GM12878 (cell line): ENCODE results near the gene NRP1. TPM values are rescaled to one million over a fixed set of nuclear protein-coding genes. Genes with fewer than 3 reads are reported as not detected.

Experiments
- ATAC-seq: fragments of 200-7000 bp; cut with Tn5 transposase; 3 replicates; pipeline ENCODE4 v1.9.1; 2020; ENCODE audit warnings: mild to moderate bottlenecking, moderate library complexity
- BruUV-seq: library from RNA; stranded (reverse); fragments of 400-500 nt; replicated peaks from 2 replicates; lab custom pipeline; 2021; lab: Mats Ljungman, UMichigan
- CTCF ChIA-PET: fragments of 300-600 bp; sonication (Branson Sonifier 250); formaldehyde crosslinking; extraction: SDS; loops from one replicate; lab custom pipeline; 2021; ENCODE audit warnings: inconsistent platforms; lab: Yijun Ruan, JAX
- POLR2A ChIA-PET: fragments of 350-600 bp; formaldehyde crosslinking; extraction: SDS; loops from one replicate; lab custom pipeline; 2021; ENCODE audit warnings: inconsistent platforms; lab: Charles Lee
- RAD21 ChIA-PET: fragments of 300-600 bp; sonication (Branson Sonifier 250); formaldehyde crosslinking; loops from one replicate; lab custom pipeline; 2023; ENCODE audit warnings: antibody characterized with exemption; ENCODE audit not compliant: unreplicated experiment; lab: Charles Lee
- SMC1A ChIA-PET: fragments of 300-600 bp; sonication (Branson Sonifier 250); formaldehyde crosslinking; loops from one replicate; lab custom pipeline; 2023; ENCODE audit not compliant: unreplicated experiment, uncharacterized antibody; lab: Charles Lee
- DNase-seq: peaks from one replicate; pipeline ENCODE4 v3.0.0-alpha.2; 2011; ENCODE audit warnings: low read depth, low spot score
- FAIRE-seq: peaks from 3 replicates; lab custom pipeline; 2011; peaks lifted over from hg19 to GRCh38; lab: Jason Lieb, UNC
- H2AFZ ChIP-seq: 2 replicates; pipeline ENCODE4 v1.6.0; 2011; ENCODE audit warnings: low read depth, low read length, control low read depth; ENCODE audit not compliant: control insufficient read depth
- H3K27ac ChIP-seq: 2 replicates; pipeline ENCODE4 v1.5.1; 2011; ENCODE audit warnings: control low read depth; ENCODE audit not compliant: control insufficient read depth, insufficient read depth
- H3K27me3 ChIP-seq, 2 experiments: replicated peaks in 1 of 2; 2 replicates each; pipeline versions ENCODE4 v1.6.0 to v1.6.1; 2011; ENCODE audit warnings: low read length in 1 of 2; ENCODE audit not compliant: control insufficient read depth in 2 of 2, insufficient read depth in 2 of 2
- H3K36me3 ChIP-seq, 2 experiments: 2 replicates each; pipeline ENCODE4 v1.5.1; 2011; ENCODE audit warnings: low read length in 1 of 2; ENCODE audit not compliant: control insufficient read depth in 2 of 2, insufficient read depth in 2 of 2
- H3K4me1 ChIP-seq: 2 replicates; pipeline ENCODE4 v1.6.1; 2011; ENCODE audit warnings: mild to moderate bottlenecking, low read length, moderate library complexity, mixed read lengths; ENCODE audit not compliant: control insufficient read depth, insufficient read depth
- H3K4me2 ChIP-seq: 2 replicates; pipeline ENCODE4 v1.6.0; 2011; ENCODE audit warnings: control low read depth; ENCODE audit not compliant: control insufficient read depth, insufficient read depth
- H3K4me3 ChIP-seq: fragments of 200-600 bp; sonication (generic); 2 replicates; pipeline ENCODE4 v1.5.1; 2016
- H3K79me2 ChIP-seq: 2 replicates; pipeline ENCODE4 v1.6.0; 2011; ENCODE audit warnings: low read length; ENCODE audit not compliant: control insufficient read depth, insufficient read depth
- H3K9ac ChIP-seq: 2 replicates; pipeline ENCODE4 v1.8.0; 2011; ENCODE audit warnings: low read length, control low read depth, mixed read lengths; ENCODE audit not compliant: control insufficient read depth, insufficient read depth
- H3K9me3 ChIP-seq: replicated peaks from 3 replicates; pipeline ENCODE4 v1.5.1; 2011; ENCODE audit warnings: mild to moderate bottlenecking, low read length; ENCODE audit not compliant: control insufficient read depth, insufficient read depth
- H4K20me1 ChIP-seq: 2 replicates; pipeline ENCODE4 v1.6.0; 2011; ENCODE audit not compliant: control insufficient read depth, insufficient read depth
- BACH1 ChIP-seq: fragments of 450-650 bp; IDR thresholded peaks from 2 replicates; pipeline ENCODE4 v1.6.1; 2017; ENCODE audit warnings: mild to moderate bottlenecking, borderline replicate concordance
- BMI1 ChIP-seq: fragments of 450-650 bp; IDR thresholded peaks from 2 replicates; pipeline ENCODE4 v1.6.1; 2016; ENCODE audit warnings: mild to moderate bottlenecking, moderate library complexity, borderline replicate concordance
- CHD4 ChIP-seq: fragments of 200-600 bp; sonication (generic); IDR thresholded peaks from 2 replicates; pipeline ENCODE4 v1.6.1; 2016; ENCODE audit warnings: mild to moderate bottlenecking
- DPF2 ChIP-seq: fragments of 450-650 bp; IDR thresholded peaks from 2 replicates; pipeline ENCODE4 v1.6.1; 2017; ENCODE audit warnings: mild to moderate bottlenecking
- EGR1 ChIP-seq, 2 experiments: IDR thresholded peaks; 1 replicate in 1 of 2; 2 replicates in 1 of 2; pipeline ENCODE4 v1.6.1; 2011 to 2012; ENCODE audit warnings: low read depth in 2 of 2, low read length in 2 of 2, borderline replicate concordance in 1 of 2, mild to moderate bottlenecking in 1 of 2, moderate library complexity in 1 of 2
- ELK1 ChIP-seq: IDR thresholded peaks from 2 replicates; pipeline ENCODE4 v1.6.1; 2012; ENCODE audit warnings: low read depth, low read length, improper control_type of control experiment
- GABPA ChIP-seq: IDR thresholded peaks from 2 replicates; pipeline ENCODE4 v1.6.1; 2014; ENCODE audit warnings: antibody characterized with exemption, low read depth, mild to moderate bottlenecking, inconsistent platforms
- KLF5 ChIP-seq: fragments of 450-650 bp; IDR thresholded peaks from 2 replicates; pipeline ENCODE4 v1.6.1; 2014; ENCODE audit warnings: mild to moderate bottlenecking; ENCODE audit not compliant: partially characterized antibody
- NBN ChIP-seq: fragments of 450-650 bp; IDR thresholded peaks from 2 replicates; pipeline ENCODE4 v1.6.1; 2016
- PAX8 ChIP-seq: fragments of 450-650 bp; IDR thresholded peaks from 2 replicates; pipeline ENCODE4 v1.6.1; 2017; ENCODE audit warnings: mild to moderate bottlenecking, moderate library complexity
- SUPT20H ChIP-seq: IDR thresholded peaks from 2 replicates; pipeline ENCODE4 v1.6.1; 2011; ENCODE audit warnings: low read depth, mild to moderate bottlenecking, low read length, moderate library complexity, borderline replicate concordance; ENCODE audit not compliant: control insufficient read depth
- YBX1 ChIP-seq: fragments of 450-650 bp; IDR thresholded peaks from 2 replicates; pipeline ENCODE4 v1.6.1; 2016; ENCODE audit warnings: antibody characterized with exemption
- ZNF274 ChIP-seq: IDR thresholded peaks from one replicate; pipeline ENCODE4 v1.8.0; 2011; ENCODE audit not compliant: insufficient read length, insufficient read depth
- ZNF622 ChIP-seq: fragments of 450-650 bp; IDR thresholded peaks from 2 replicates; pipeline ENCODE4 v1.6.1; 2017; ENCODE audit warnings: mild to moderate bottlenecking, inconsistent platforms
- ZNF687 ChIP-seq: fragments of 450-650 bp; IDR thresholded peaks from 2 replicates; pipeline ENCODE4 v1.6.1; 2017; ENCODE audit warnings: mild to moderate bottlenecking, moderate library complexity
- ZZZ3 ChIP-seq: IDR thresholded peaks from 2 replicates; pipeline ENCODE4 v1.6.1; 2011; ENCODE audit warnings: low read depth; ENCODE audit not compliant: control insufficient read depth, insufficient read length
- WGBS: methylation state at CpG from one replicate; pipeline ENCODE4 v1.1.6; 2016; ENCODE audit warnings: low lambda C conversion rate; ENCODE audit not compliant: insufficient replicate concordance, insufficient coverage; ENCODE audit errors: missing lambda C conversion rate; 5-methylcytosine and 5-hydroxymethylcytosine counted together
- in situ Hi-C: fragments of 300-500 bp; cut with MboI; formaldehyde crosslinking; loops from 9 replicates; pipeline ENCODE4 v1.14.3; 2018; ENCODE audit warnings: mixed read lengths
- intact Hi-C: fragments of 100-400 bp; cut with micrococcal nuclease; formaldehyde crosslinking; loops from one replicate; pipeline ENCODE4 v1.14.2; 2022; ENCODE audit not compliant: unreplicated experiment
- polyA plus RNA-seq, 11 experiments: library from polyadenylated mRNA; depleted of rRNA in 4 of 11; unstranded in 6 of 11; stranded (reverse) in 5 of 11; fragments of >200 nt; fragmentation: Nextera tagmentation in 4 of 11; fragmentation: Illumina TruSeq in 1 of 11; extraction: Ambion mirVana in 4 of 11; extraction: Trizol in 1 of 11; gene quantifications; 1 replicate in 1 of 11; 2 replicates in 10 of 11; pipeline versions ENCODE4 v1.2.1 to v1.2.3, GENCODE V29; 2011 to 2016; ENCODE audit warnings: inconsistent platforms in 2 of 11, missing spikeins in 2 of 11, low read depth in 1 of 11
- total RNA-seq, 4 experiments: library from RNA; depleted of rRNA in 3 of 4; stranded (reverse); fragments of >200 nt in 3 of 4; fragmentation: Illumina TruSeq in 1 of 4; extraction: Trizol in 1 of 4; gene quantifications; 2 replicates each; pipeline versions ENCODE4 v1.2.1 to v1.2.3, GENCODE V29; 2013 to 2021
- TF ChIP-seq, protein P1 (sequence below): fragments of 450-650 bp; IDR thresholded peaks from 2 replicates; pipeline ENCODE4 v1.6.1; 2014; ENCODE audit warnings: mild to moderate bottlenecking

Gene NRP1
- total and polyA plus RNA-seq, 10 of the 15 experiments (the other 5 are each of a cell fraction or from before 2014, with no cell fraction given): 0.11 to 12.1 (median 0.52) TPM

- no peak overlapping the region for H2AFZ ChIP-seq
- SMC1A ChIA-PET: interaction anchor here (0.6 to 1.2 kb wide), 2 partner anchors 38 to 911 kb away, joined by 3 read pairs; no protein-coding TSS in a partner anchor
- FAIRE-seq: no peak
- TF ChIP-seq ZNF274 (no peak), ZNF687 (no peak), SUPT20H (no peak), YBX1 (no peak), GABPA (no peak), BACH1 (no peak), KLF5 (no peak), NBN (no peak), EGR1 (IDR thresholded peaks at IDR 0.05; ENCODE audit: borderline replicate concordance in 1 of 2, low read depth in 2 of 2, low read length in 2 of 2) (no peak), ELK1 (no peak), PAX8 (no peak), CHD4 (no peak), DPF2 (no peak), BMI1 (no peak), ZZZ3 (no peak), ZNF622 (no peak)
- TF ChIP-seq, protein P1, sequence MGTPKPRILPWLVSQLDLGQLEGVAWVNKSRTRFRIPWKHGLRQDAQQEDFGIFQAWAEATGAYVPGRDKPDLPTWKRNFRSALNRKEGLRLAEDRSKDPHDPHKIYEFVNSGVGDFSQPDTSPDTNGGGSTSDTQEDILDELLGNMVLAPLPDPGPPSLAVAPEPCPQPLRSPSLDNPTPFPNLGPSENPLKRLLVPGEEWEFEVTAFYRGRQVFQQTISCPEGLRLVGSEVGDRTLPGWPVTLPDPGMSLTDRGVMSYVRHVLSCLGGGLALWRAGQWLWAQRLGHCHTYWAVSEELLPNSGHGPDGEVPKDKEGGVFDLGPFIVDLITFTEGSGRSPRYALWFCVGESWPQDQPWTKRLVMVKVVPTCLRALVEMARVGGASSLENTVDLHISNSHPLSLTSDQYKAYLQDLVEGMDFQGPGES: no peak
Measured at GRCh38 chr10:33154590-33154989, 179.9 kb downstream of the NRP1 start.

More at GRCh38 chr10:33154590-33154989, 179.9 kb downstream of the NRP1 start:
- DNase-seq: no peak
- H3K4me2 ChIP-seq: no peak overlapping the region
- POLR2A ChIA-PET: no interaction called here
- no peak overlapping the region for H3K9ac ChIP-seq
- no TSS peak for BruUV-seq
- RAD21 ChIA-PET: no interaction called here
- H3K27me3 ChIP-seq: no peaks in the 10 kb centered on the region
- no peaks in the 10 kb centered on the region for H3K79me2 ChIP-seq
- in situ Hi-C loops (loop anchor here (10.0 kb wide), 1 partner anchor 360 kb away; no protein-coding TSS in a partner anchor), intact Hi-C loops (no loop called here)
- H3K36me3 ChIP-seq: no peaks in the 10 kb centered on the region
- ATAC-seq: no peak
- H3K4me1 ChIP-seq: no peaks in the 10 kb centered on the region
- H3K4me3 ChIP-seq: no peak overlapping the region
- 62% methylated on average over 5 of the region's 5 CpGs for WGBS
- CTCF ChIA-PET: interaction anchor here (0.9 to 1.3 kb wide), 3 partner anchors 15 to 368 kb away, joined by 3 to 4 read pairs (median 3); no protein-coding TSS in a partner anchor
- H3K9me3 ChIP-seq: no peaks in the 10 kb centered on the region
- H4K20me1 ChIP-seq: no peaks in the 10 kb centered on the region
- no peak overlapping the region for H3K27ac ChIP-seq
